GM21786 (cell line): ENCODE measurements around the gene PJA2.
"Not testable (repeated sequence)": the region's sequence is repeated elsewhere in the genome, so short reads cannot be mapped to it uniquely, and the experiment has no call there.

Experiments used
- ATAC-seq: cut with Tn5 transposase; IDR thresholded peaks from one replicate; pipeline ENCODE4 v1.9.1; 2021; ENCODE audit not compliant: unreplicated experiment

PJA2 gene

GRCh38 chr5:109409844-109410388 lies at the start of gene PJA2:
TSS of gene PJA2 (minus strand) at chr5:109409974. CDS start at chr5:109383433, 26,541 bp downstream.
- peak; percentile 82 for ATAC-seq

- peak; percentile 100 for ATAC-seq
These were observed 45.9 kb upstream of the PJA2 start for GRCh38 chr5:109455598-109456096.

GRCh38 chr5:109454731-109455505 lies 45.1 kb upstream of the PJA2 start:
- ATAC-seq = no peak

- ATAC-seq = no peak
These were observed 43.5 kb upstream of the PJA2 start for GRCh38 chr5:109453251-109453650.

GRCh38 chr5:109452661-109453060 lies 42.9 kb upstream of the PJA2 start:
- ATAC-seq = no peak

- no peak for ATAC-seq
These were observed 41.4 kb upstream of the PJA2 start for GRCh38 chr5:109451146-109451545.

GRCh38 chr5:109450129-109450877 lies 40.5 kb upstream of the PJA2 start:
- ATAC-seq = peak; percentile 85

- ATAC-seq = no peak
These were observed 39.1 kb upstream of the PJA2 start for GRCh38 chr5:109448838-109449237.

- ATAC-seq = no peak
These were observed 29.8 kb upstream of the PJA2 start for GRCh38 chr5:109439590-109439989.

GRCh38 chr5:109426075-109426474 lies 16.3 kb upstream of the PJA2 start:
- no peak for ATAC-seq

- not testable (repeated sequence) for ATAC-seq
These were observed 15.7 kb upstream of the PJA2 start for GRCh38 chr5:109425521-109425920.

GRCh38 chr5:109421956-109422355 lies 12.2 kb upstream of the PJA2 start:
- no peak for ATAC-seq

GRCh38 chr5:109418712-109419352 lies 9.1 kb upstream of the PJA2 start:
- ATAC-seq = no peak

GRCh38 chr5:109416882-109417281 lies 7.1 kb upstream of the PJA2 start:
- ATAC-seq = no peak

GRCh38 chr5:109413921-109414461 lies 4.2 kb upstream of the PJA2 start:
- not testable (repeated sequence) for ATAC-seq

GRCh38 chr5:109413458-109413857 lies 3.7 kb upstream of the PJA2 start:
- ATAC-seq = no peak

- ATAC-seq = no peak
These were observed 3.2 kb upstream of the PJA2 start for GRCh38 chr5:109412981-109413402.

GRCh38 chr5:109411627-109412026 lies 1.9 kb upstream of the PJA2 start:
- no peak for ATAC-seq

GRCh38 chr5:109411149-109411514 lies 1.4 kb upstream of the PJA2 start:
- no peak for ATAC-seq

GRCh38 chr5:109410389-109411148 lies 795 bp upstream of the PJA2 start:
- peak; percentile 13 for ATAC-seq
